GM10248 (cell line): ENCODE measurements around the gene SPEN.
"Not testable (repeated sequence)": the region's sequence is repeated elsewhere in the genome, so short reads cannot be mapped to it uniquely, and the experiment has no call there.

ENCODE experiments used
- CTCF ChIA-PET: fragments of 300-600 bp; sonication (Branson Sonifier 250); formaldehyde crosslinking; extraction: SDS; loops from one replicate; lab custom pipeline; 2021; ENCODE audit warnings: antibody characterized with exemption; lab: Yijun Ruan, JAX
- POLR2A ChIA-PET: fragments of 350-650 bp; sonication (Branson Sonifier 250); formaldehyde crosslinking; extraction: SDS; loops from one replicate; lab custom pipeline; 2020; ENCODE audit warnings: antibody characterized with exemption; lab: Yijun Ruan, JAX
- DNase-seq: peaks from one replicate; pipeline ENCODE4 v3.0.0; 2012; ENCODE audit errors: extremely low spot score
- CTCF ChIP-seq: IDR thresholded peaks from 2 replicates; pipeline ENCODE4 v1.5.1; 2012; ENCODE audit warnings: mild to moderate bottlenecking, low read depth; ENCODE audit errors: extremely low read depth, missing control alignments, control extremely low read depth

SPEN gene

GRCh38 chr1:15834406-15835204 is 12.9 kb upstream of the SPEN start:
- TF ChIP-seq CTCF = no peak
- ChIA-PET CTCF (interaction anchor here (1.1 to 2.2 kb wide), 2 partner anchors 19 to 43 kb away, joined by 3 to 13 read pairs; no protein-coding TSS in a partner anchor), POLR2A (interaction anchor here (0.7 to 1.9 kb wide), 4 partner anchors 11 to 141 kb away, joined by 3 to 14 read pairs (median 4); partner anchors contain the start of genes SPEN and ZBTB17)
- peak; percentile 82 for DNase-seq

- ChIA-PET POLR2A (interaction anchor here (3.8 kb wide), 1 partner anchor 12 kb away, joined by 24 read pairs; the partner anchor contains the start of gene SPEN), CTCF (no interaction called here)
- no peak for TF ChIP-seq CTCF
- DNase-seq = no peak
Observed at GRCh38 chr1:15835205-15835740, 12.2 kb upstream of the SPEN start.

- TF ChIP-seq CTCF = no peak
- CTCF ChIA-PET = no interaction called here
- POLR2A ChIA-PET = interaction anchor here (1.2 to 3.8 kb wide), 2 partner anchors 11 to 13 kb away, joined by 5 to 24 read pairs; partner anchors contain the start of gene SPEN
- DNase-seq = peak; percentile 90
Observed at GRCh38 chr1:15835741-15836510, 11.6 kb upstream of the SPEN start.

- CTCF ChIA-PET = interaction anchor here (1.1 to 3.9 kb wide), 2 partner anchors 12 to 17 kb away, joined by 3 to 16 read pairs; partner anchors contain the start of gene SPEN
- POLR2A ChIA-PET = interaction anchor here (1.2 to 3.8 kb wide), 2 partner anchors 10 to 13 kb away, joined by 5 to 24 read pairs; partner anchors contain the start of gene SPEN
- DNase-seq = not testable (repeated sequence)
Observed at GRCh38 chr1:15836511-15836771, 11.1 kb upstream of the SPEN start.

- TF ChIP-seq CTCF = no peak
- ChIA-PET POLR2A (interaction anchor here (1.2 to 3.8 kb wide), 2 partner anchors 10 to 12 kb away, joined by 5 to 24 read pairs; partner anchors contain the start of gene SPEN), CTCF (interaction anchor here (0.8 to 3.9 kb wide), 3 partner anchors 11 to 33 kb away, joined by 3 to 16 read pairs (median 3); partner anchors contain the start of gene SPEN)
- peak; percentile 66 for DNase-seq
Observed at GRCh38 chr1:15836772-15837669, 10.5 kb upstream of the SPEN start.

DNA sequence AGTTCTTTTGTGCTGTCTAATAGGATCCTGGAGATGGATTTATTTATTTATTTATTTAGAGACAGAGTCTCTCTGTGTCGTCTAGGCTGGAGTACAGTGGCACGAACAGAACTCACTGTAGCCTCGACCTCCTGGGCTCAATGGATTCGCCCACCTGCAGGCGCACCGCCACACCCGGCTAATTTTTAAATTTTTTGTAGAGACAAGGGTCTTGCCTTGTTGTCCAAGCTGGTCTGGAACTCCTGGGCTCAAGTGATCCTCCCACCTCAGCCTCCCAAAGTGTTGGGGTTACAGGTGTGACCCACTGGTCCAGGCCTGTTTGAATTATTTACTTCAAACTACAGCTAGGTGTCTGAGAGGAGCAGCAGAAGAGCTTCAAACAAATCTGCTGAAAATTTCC is 9.6 kb upstream of the SPEN start:
- POLR2A ChIA-PET = interaction anchor here (3.8 kb wide), 1 partner anchor 9 kb away, joined by 24 read pairs; the partner anchor contains the start of gene SPEN
- CTCF ChIA-PET = interaction anchor here (0.8 to 3.9 kb wide), 3 partner anchors 10 to 34 kb away, joined by 3 to 16 read pairs (median 4); partner anchors contain the start of gene SPEN
- DNase-seq = no peak
- TF ChIP-seq CTCF = no peak
